ENCODE measurements around the gene ADGRD1.
A peak's percentile ranks its signal among the peaks of the same experiment; 100 is the strongest.

The ADGRD1 gene

DNA sequence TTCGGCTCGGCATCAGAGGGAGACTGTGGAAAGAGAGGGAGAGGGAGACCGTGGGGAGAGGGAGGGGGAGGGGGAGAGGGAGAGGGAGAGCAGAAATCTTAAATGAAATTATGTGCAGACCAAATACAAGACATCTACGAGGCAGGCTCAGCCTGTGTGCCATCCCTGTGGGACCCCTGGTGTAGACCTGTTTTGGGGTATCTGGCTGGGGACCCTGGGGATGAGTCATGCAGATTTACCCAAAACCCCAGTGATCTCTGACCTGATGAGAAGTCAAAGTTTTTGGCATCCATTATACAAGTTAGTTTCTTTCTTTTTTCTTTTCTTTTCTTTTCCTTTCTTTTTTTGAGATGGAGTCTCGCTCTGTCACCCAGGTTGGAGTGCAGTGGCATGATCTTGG is 44.4 kb downstream of the ADGRD1 start:
- no peak overlapping the region for H3K4me3 Mint-ChIP-seq

GRCh38 chr12:131000000-131000486 is 46.3 kb downstream of the ADGRD1 start:
- H3K4me3 Mint-ChIP-seq: no peak overlapping the region
- H3K27ac Mint-ChIP-seq: no peak overlapping the region
- H3K27me3 Mint-ChIP-seq: no peaks in the 10 kb centered on the region
- no peaks in the 10 kb centered on the region for H3K36me3 Mint-ChIP-seq
- H3K4me1 Mint-ChIP-seq (ENCODE audit: low read depth): no peaks in the 10 kb centered on the region
- H3K9me3 Mint-ChIP-seq (ENCODE audit: low read depth): no peaks in the 10 kb centered on the region

More for the DNA sequence above, 44.4 kb downstream of the ADGRD1 start:
- no peaks in the 10 kb centered on the region for H3K27me3 Mint-ChIP-seq
- no peaks in the 10 kb centered on the region for H3K36me3 Mint-ChIP-seq
- no peaks in the 10 kb centered on the region for H3K9me3 Mint-ChIP-seq (ENCODE audit: low read depth)
- H3K27ac Mint-ChIP-seq: no peak overlapping the region
- no peaks in the 10 kb centered on the region for H3K4me1 Mint-ChIP-seq (ENCODE audit: low read depth)

- Mint-ChIP-seq H3K9me3 (ENCODE audit: low read depth) (no peaks in the 10 kb centered on the region), H3K36me3 (no peaks in the 10 kb centered on the region), H3K4me1 (ENCODE audit: low read depth) (no peaks in the 10 kb centered on the region), H3K4me3 (no peak overlapping the region), H3K27me3 (no peaks in the 10 kb centered on the region), H3K27ac (no peak overlapping the region)
Measured at GRCh38 chr12:131001493-131001892, 47.8 kb downstream of the ADGRD1 start.

DNA sequence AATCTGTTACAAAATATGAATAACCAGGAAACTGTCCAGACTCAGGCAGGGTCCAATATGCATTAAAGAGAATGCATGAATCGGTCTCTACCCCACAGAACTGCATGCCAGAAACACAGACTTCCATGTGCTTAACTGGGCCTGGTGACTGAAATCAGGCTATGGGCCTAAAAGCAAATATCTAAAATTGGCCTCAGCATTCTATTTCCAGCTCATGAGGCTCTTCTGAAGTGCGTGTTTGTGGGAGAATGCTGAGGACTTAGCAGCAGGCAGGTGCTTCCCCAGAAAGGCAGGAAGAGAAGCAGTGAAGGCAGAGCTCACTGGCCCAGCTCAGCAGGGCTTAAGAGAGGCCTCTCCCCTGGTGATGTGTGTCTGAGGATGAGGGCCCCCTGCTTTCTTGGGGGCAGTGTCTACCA is 48.5 kb downstream of the ADGRD1 start:
- no peaks in the 10 kb centered on the region for H3K27me3 Mint-ChIP-seq
- no peak overlapping the region for H3K4me3 Mint-ChIP-seq
- H3K27ac Mint-ChIP-seq: no peak overlapping the region
- H3K9me3 Mint-ChIP-seq (ENCODE audit: low read depth): no peaks in the 10 kb centered on the region
- H3K4me1 Mint-ChIP-seq (ENCODE audit: low read depth): no peaks in the 10 kb centered on the region
- H3K36me3 Mint-ChIP-seq: no peaks in the 10 kb centered on the region

- Mint-ChIP-seq H3K27ac (no peak overlapping the region), H3K4me3 (no peak overlapping the region), H3K36me3 (no peaks in the 10 kb centered on the region), H3K27me3 (no peaks in the 10 kb centered on the region), H3K9me3 (ENCODE audit: low read depth) (no peaks in the 10 kb centered on the region), H3K4me1 (ENCODE audit: low read depth) (no peaks in the 10 kb centered on the region)
Measured at GRCh38 chr12:131003036-131003715, 49.5 kb downstream of the ADGRD1 start.

- Mint-ChIP-seq H3K27me3 (no peaks in the 10 kb centered on the region), H3K27ac (no peak overlapping the region), H3K9me3 (ENCODE audit: low read depth) (no peaks in the 10 kb centered on the region), H3K36me3 (no peaks in the 10 kb centered on the region), H3K4me1 (ENCODE audit: low read depth) (no peaks in the 10 kb centered on the region), H3K4me3 (peak overlapping the region; percentile 59)
Measured at GRCh38 chr12:131003716-131004045, 50.0 kb downstream of the ADGRD1 start.

- Mint-ChIP-seq H3K4me1 (ENCODE audit: low read depth) (no peaks in the 10 kb centered on the region), H3K4me3 (peak overlapping the region; percentile 59), H3K9me3 (ENCODE audit: low read depth) (no peaks in the 10 kb centered on the region), H3K27ac (no peak overlapping the region), H3K36me3 (no peaks in the 10 kb centered on the region), H3K27me3 (no peaks in the 10 kb centered on the region)
Measured at GRCh38 chr12:131004166-131004565, 50.5 kb downstream of the ADGRD1 start.

DNA sequence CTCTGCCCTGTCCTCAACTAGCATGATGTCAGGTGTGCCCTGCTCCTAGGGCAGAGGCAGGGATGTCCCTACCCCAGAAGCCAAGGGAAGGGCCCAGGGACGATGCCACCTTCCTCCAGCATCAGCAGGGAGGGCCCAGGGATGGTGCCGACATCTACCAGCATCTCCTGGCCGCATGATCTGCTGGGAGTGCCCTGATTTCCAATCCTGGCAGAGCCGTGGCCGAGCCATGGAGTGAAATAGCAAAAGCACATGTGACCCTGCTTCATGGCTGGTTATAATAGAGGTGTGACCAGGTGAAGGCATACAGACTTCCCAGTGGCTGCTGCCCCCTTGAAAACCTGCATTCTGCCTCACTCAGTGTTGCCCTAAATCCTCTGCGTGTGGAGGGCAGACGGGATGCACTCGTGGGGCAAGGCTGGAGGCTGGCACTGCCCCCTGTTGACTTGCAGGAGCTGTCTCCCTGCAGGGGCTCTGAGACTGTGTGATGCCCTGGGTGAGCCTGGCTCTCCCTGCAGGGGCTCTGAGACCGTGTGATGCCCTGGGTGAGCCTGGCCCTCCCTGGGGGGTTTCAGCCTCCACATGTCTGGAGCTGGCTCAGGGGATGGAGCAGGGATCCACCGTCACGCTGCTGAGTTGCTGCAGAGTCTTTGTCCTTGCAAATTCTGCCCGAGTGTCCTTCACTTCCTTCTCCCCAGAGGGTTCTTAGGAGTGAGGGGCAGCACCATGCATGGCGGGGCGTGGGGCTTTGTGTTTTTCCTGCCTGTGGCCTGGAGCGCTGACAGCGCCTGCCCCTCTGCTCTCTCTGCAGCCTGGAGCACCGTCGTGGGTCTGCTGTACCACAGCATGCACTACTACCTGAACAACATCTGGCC is 51.7 kb downstream of the ADGRD1 start:
- no peaks in the 10 kb centered on the region for H3K9me3 Mint-ChIP-seq (ENCODE audit: low read depth)
- no peak overlapping the region for H3K4me3 Mint-ChIP-seq
- no peak overlapping the region for H3K27ac Mint-ChIP-seq
- no peaks in the 10 kb centered on the region for H3K27me3 Mint-ChIP-seq
- H3K4me1 Mint-ChIP-seq (ENCODE audit: low read depth): no peaks in the 10 kb centered on the region
- H3K36me3 Mint-ChIP-seq: no peaks in the 10 kb centered on the region

- Mint-ChIP-seq H3K4me3 (no peak overlapping the region), H3K27me3 (no peaks in the 10 kb centered on the region), H3K4me1 (ENCODE audit: low read depth) (no peaks in the 10 kb centered on the region), H3K27ac (no peak overlapping the region), H3K9me3 (ENCODE audit: low read depth) (no peaks in the 10 kb centered on the region), H3K36me3 (no peaks in the 10 kb centered on the region)
Measured at GRCh38 chr12:131006036-131006735, 52.5 kb downstream of the ADGRD1 start.

GRCh38 chr12:131007031-131007739 is 53.5 kb downstream of the ADGRD1 start:
- Mint-ChIP-seq H3K4me1 (ENCODE audit: low read depth) (no peaks in the 10 kb centered on the region), H3K27me3 (no peaks in the 10 kb centered on the region), H3K36me3 (no peaks in the 10 kb centered on the region), H3K27ac (no peak overlapping the region), H3K4me3 (no peak overlapping the region), H3K9me3 (ENCODE audit: low read depth) (no peaks in the 10 kb centered on the region)

DNA sequence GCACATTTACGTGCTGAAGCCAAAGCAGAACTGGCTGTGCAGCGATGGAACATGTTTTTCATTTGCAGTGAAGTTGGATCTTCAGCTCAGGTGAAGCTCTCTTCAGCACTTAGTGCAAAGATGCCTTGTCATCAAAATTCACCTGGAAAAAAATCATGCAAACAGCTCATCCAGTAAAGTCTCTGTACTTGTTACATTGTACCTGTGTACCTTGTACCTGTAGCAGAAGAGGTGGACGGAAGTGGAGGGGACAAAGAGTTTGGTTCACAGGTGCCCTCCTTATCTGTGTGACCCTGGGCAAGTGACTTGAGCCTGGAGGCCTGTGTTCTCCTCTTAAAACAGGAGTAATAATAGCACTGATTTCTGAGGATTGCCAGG is 54.0 kb downstream of the ADGRD1 start:
- Mint-ChIP-seq H3K27ac (no peak overlapping the region), H3K4me3 (no peak overlapping the region), H3K36me3 (no peaks in the 10 kb centered on the region), H3K4me1 (ENCODE audit: low read depth) (no peaks in the 10 kb centered on the region), H3K27me3 (no peaks in the 10 kb centered on the region), H3K9me3 (ENCODE audit: low read depth) (no peaks in the 10 kb centered on the region)

GRCh38 chr12:131008131-131008912 is 54.6 kb downstream of the ADGRD1 start:
- Mint-ChIP-seq H3K36me3 (no peaks in the 10 kb centered on the region), H3K27ac (no peak overlapping the region), H3K4me1 (ENCODE audit: low read depth) (no peaks in the 10 kb centered on the region), H3K9me3 (ENCODE audit: low read depth) (no peaks in the 10 kb centered on the region), H3K4me3 (no peak overlapping the region), H3K27me3 (no peaks in the 10 kb centered on the region)

GRCh38 chr12:131008913-131009270 is 55.2 kb downstream of the ADGRD1 start:
- Mint-ChIP-seq H3K4me1 (ENCODE audit: low read depth) (no peaks in the 10 kb centered on the region), H3K27me3 (no peaks in the 10 kb centered on the region), H3K9me3 (ENCODE audit: low read depth) (no peaks in the 10 kb centered on the region), H3K27ac (no peak overlapping the region), H3K4me3 (no peak overlapping the region), H3K36me3 (no peaks in the 10 kb centered on the region)

Data from activated naive CD8-positive, alpha-beta T cell (primary cell).